Liver (tissue), 9 donors: ENCODE results near the gene JMJD1C. TPM values are rescaled to one million over a fixed set of nuclear protein-coding genes. Genes with fewer than 3 reads are reported as not detected.

ENCODE experiments used
- DNase-seq: peaks from one replicate; pipeline ENCODE4 v3.0.0-alpha.2; 2017; ENCODE audit warnings: low spot score
- H3K27ac ChIP-seq, 2 donors: one replicate each; pipeline ENCODE4 v1.7.0; 2013; ENCODE audit warnings: inconsistent platforms in 2 of 2, low read length in 2 of 2, control low read depth in 1 of 2, low read depth in 1 of 2, mild to moderate bottlenecking in 1 of 2
- H3K27me3 ChIP-seq, 4 donors: one replicate each; pipeline versions ENCODE4 v1.6.1 to v1.7.0; 2013; ENCODE audit warnings: low read length in 3 of 4, inconsistent platforms in 1 of 4, mild to moderate bottlenecking in 1 of 4, moderate library complexity in 1 of 4; ENCODE audit not compliant: control insufficient read depth in 4 of 4, insufficient read depth in 4 of 4
- H3K36me3 ChIP-seq, 4 donors: one replicate each; pipeline versions ENCODE4 v1.6.1 to v1.7.0; 2013; ENCODE audit warnings: low read length in 3 of 4, mild to moderate bottlenecking in 3 of 4, low read depth in 1 of 4, moderate library complexity in 1 of 4; ENCODE audit not compliant: control insufficient read depth in 4 of 4, insufficient read depth in 3 of 4
- H3K4me1 ChIP-seq, 4 donors: one replicate each; pipeline versions ENCODE4 v1.6.1 to v1.7.0; 2013; ENCODE audit warnings: low read length in 3 of 4, mild to moderate bottlenecking in 3 of 4, moderate library complexity in 1 of 4; ENCODE audit not compliant: control insufficient read depth in 4 of 4, insufficient read depth in 4 of 4
- H3K4me3 ChIP-seq, 3 donors: one replicate each; pipeline versions ENCODE4 v1.6.1 to v1.7.0; 2013; ENCODE audit warnings: low read length in 3 of 3, control low read depth in 1 of 3, low read depth in 1 of 3, mild to moderate bottlenecking in 1 of 3
- H3K9ac ChIP-seq, 2 donors: one replicate each; pipeline ENCODE4 v1.7.0; 2013; ENCODE audit warnings: low read length in 2 of 2, mild to moderate bottlenecking in 2 of 2, moderate library complexity in 2 of 2, control low read depth in 1 of 2, low read depth in 1 of 2
- H3K9me3 ChIP-seq, 4 donors: one replicate each; pipeline versions ENCODE4 v1.6.1 to v1.7.0; 2013; ENCODE audit warnings: low read length in 3 of 4; ENCODE audit not compliant: control insufficient read depth in 4 of 4
- ATF3 ChIP-seq: IDR thresholded peaks from 2 replicates; pipeline ENCODE4 v1.6.1; 2016; ENCODE audit warnings: antibody characterized with exemption
- CTCF ChIP-seq: fragments of 150-350 bp; IDR thresholded peaks from 2 replicates; pipeline ENCODE4 v1.5.1; 2017; ENCODE audit warnings: improper control_type of control experiment, low read depth, low read length; ENCODE audit not compliant: missing input control
- EGR1 ChIP-seq, 2 donors: IDR thresholded peaks; 2 replicates each; pipeline ENCODE4 v1.6.1; 2016 to 2018; ENCODE audit warnings: antibody characterized with exemption in 2 of 2, low read depth in 2 of 2
- FOXA2 ChIP-seq: IDR thresholded peaks from 2 replicates; pipeline ENCODE4 v1.6.1; 2016; ENCODE audit warnings: antibody characterized with exemption
- GABPA ChIP-seq, 2 donors: IDR thresholded peaks in 1 of 2; conservative IDR thresholded peaks in 1 of 2; 2 replicates each; pipeline ENCODE4 v1.6.1; 2016; ENCODE audit warnings: antibody characterized with exemption in 2 of 2, mild to moderate bottlenecking in 1 of 2, moderate library complexity in 1 of 2
- HNF4G ChIP-seq: IDR thresholded peaks from 2 replicates; pipeline ENCODE4 v1.6.1; 2016; ENCODE audit warnings: antibody characterized with exemption
- JUND ChIP-seq, 2 donors: IDR thresholded peaks; 2 replicates each; pipeline ENCODE4 v1.6.1; 2016; ENCODE audit warnings: antibody characterized with exemption in 2 of 2
- MAX ChIP-seq: IDR thresholded peaks from 2 replicates; pipeline ENCODE4 v1.6.1; 2016; ENCODE audit warnings: antibody characterized with exemption
- NR2F2 ChIP-seq: IDR thresholded peaks from 2 replicates; pipeline ENCODE4 v1.6.1; 2016; ENCODE audit warnings: antibody characterized with exemption
- RAD21 ChIP-seq, 2 donors: IDR thresholded peaks; 2 replicates each; pipeline ENCODE4 v1.6.1; 2016; ENCODE audit warnings: antibody characterized with exemption in 2 of 2, mild to moderate bottlenecking in 2 of 2
- REST ChIP-seq: IDR thresholded peaks from 2 replicates; pipeline ENCODE4 v1.6.1; 2016; ENCODE audit warnings: antibody characterized with exemption, mild to moderate bottlenecking
- RXRA ChIP-seq, 2 donors: IDR thresholded peaks; 2 replicates each; pipeline ENCODE4 v1.6.1; 2017 to 2018; ENCODE audit warnings: antibody characterized with exemption in 2 of 2, mild to moderate bottlenecking in 1 of 2
- SP1 ChIP-seq: IDR thresholded peaks from 2 replicates; pipeline ENCODE4 v1.6.1; 2018; ENCODE audit warnings: antibody characterized with exemption, mild to moderate bottlenecking
- TAF1 ChIP-seq: conservative IDR thresholded peaks from 2 replicates; pipeline ENCODE4 v1.6.1; 2016; ENCODE audit warnings: antibody characterized with exemption, mild to moderate bottlenecking
- YY1 ChIP-seq: IDR thresholded peaks from 2 replicates; pipeline ENCODE4 v1.6.1; 2016; ENCODE audit warnings: antibody characterized with exemption, mild to moderate bottlenecking
- ZBTB33 ChIP-seq: IDR thresholded peaks from 2 replicates; pipeline ENCODE4 v1.6.1; 2016; ENCODE audit warnings: antibody characterized with exemption
- WGBS: extraction: QIAGEN DNeasy Blood & Tissue Kit; methylation state at CpG from one replicate; pipeline ENCODE4 v1.1.7; 2013; 5-methylcytosine and 5-hydroxymethylcytosine counted together
- polyA plus RNA-seq, 2 donors: library from polyadenylated mRNA; stranded (reverse) in 1 of 2; unstranded in 1 of 2; fragments of 200-250 nt in 1 of 2; fragments of >200 nt in 1 of 2; fragmentation: Nextera tagmentation in 1 of 2; extraction: Ambion mirVana in 1 of 2; gene quantifications; one replicate each; pipeline versions ENCODE4 v1.2.1 to v1.2.3, GENCODE V29; 2013 to 2015
- total RNA-seq, 2 donors: library from RNA; depleted of rRNA; stranded (reverse); fragments of >200 nt; gene quantifications; one replicate each; pipeline ENCODE4 v1.2.3, GENCODE V29; 2014
- donor health status: healthy.
- donor health status: healthy.
- donor health status: healthy.
- donor health status: healthy.
- donor health status: healthy.

Gene JMJD1C
- total and polyA plus RNA-seq, 4 donors, result 11.0 to 93.1 (median 56.0) TPM

- no peaks in the 10 kb centered on the region for H3K36me3 ChIP-seq
- H3K9ac ChIP-seq, result no peak overlapping the region
- no peak overlapping the region for H3K27ac ChIP-seq
- TF ChIP-seq CTCF (no peak), JUND (IDR thresholded peaks at IDR 0.05) (no peak), HNF4G (no peak), ZBTB33 (no peak), RAD21 (IDR thresholded peaks at IDR 0.05) (no peak), NR2F2 (no peak), YY1 (no peak), ATF3 (no peak), SP1 (no peak), MAX (no peak), RXRA (IDR thresholded peaks at IDR 0.05) (no peak), EGR1 (IDR thresholded peaks at IDR 0.05; ENCODE audit: low read depth in 2 of 2) (no peak), TAF1 (no peak), REST (no peak)
- 96% methylated on average over 2 of the region's 2 CpGs for WGBS
- H3K4me1 ChIP-seq, result peaks cover 4 to 25% (median 10%) of the 10 kb centered on the region in 4 donors
- no peak overlapping the region for H3K4me3 ChIP-seq
- no peaks in the 10 kb centered on the region for H3K27me3 ChIP-seq
- no peaks in the 10 kb centered on the region for H3K9me3 ChIP-seq
- DNase-seq, result no peak
These were observed 182.7 kb downstream of the JMJD1C start for GRCh38 chr10:63283093-63283492.

- TF ChIP-seq FOXA2 (peak; percentile 11), GABPA (IDR thresholded peaks at IDR 0.05 in 1 of 2, conservative IDR thresholded peaks at IDR 0.05 in 1 of 2) (no peak)
These were observed 183.8 kb downstream of the JMJD1C start for GRCh38 chr10:63281967-63282366.

More at GRCh38 chr10:63281967-63282366, 183.8 kb downstream of the JMJD1C start:
- DNase-seq, result no peak
- H3K9ac ChIP-seq, result no peak overlapping the region
- 93% methylated on average over 3 of the region's 3 CpGs for WGBS
- H3K4me3 ChIP-seq, result no peak overlapping the region
- no peaks in the 10 kb centered on the region for H3K9me3 ChIP-seq
- peaks cover 4 to 23% (median 9%) of the 10 kb centered on the region in 4 donors for H3K4me1 ChIP-seq
- no peak overlapping the region for H3K27ac ChIP-seq
- no peaks in the 10 kb centered on the region for H3K27me3 ChIP-seq
- H3K36me3 ChIP-seq, result no peaks in the 10 kb centered on the region
